ENCODE results near the gene PLA2G4F. TPM values are rescaled to one million over a fixed set of nuclear protein-coding genes. Genes with fewer than 3 reads are reported as not detected.
A peak's percentile ranks its signal among the peaks of the same experiment; 100 is the strongest.

PLA2G4F gene
- total RNA-seq, 2 experiments from 2014 or later = not detected

DNA sequence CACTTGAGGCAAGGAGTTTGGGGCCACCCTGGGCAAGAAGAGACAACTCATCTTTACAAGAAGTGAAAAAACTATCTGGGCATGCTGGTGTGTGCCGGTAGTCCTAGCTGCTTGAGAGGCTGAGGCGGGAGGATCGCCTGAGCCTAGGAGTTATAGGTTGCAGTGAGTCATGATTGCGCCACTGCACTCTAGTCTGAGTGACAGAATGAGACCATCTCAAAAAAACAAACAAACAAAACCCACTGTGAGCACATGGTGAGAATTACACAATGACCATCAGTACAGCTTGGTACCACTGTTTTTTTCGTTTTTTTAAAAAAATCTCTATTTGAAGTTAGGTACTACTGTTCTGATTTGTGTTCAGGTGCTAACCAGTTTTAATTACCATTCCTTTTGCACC lies 38.1 kb upstream of the PLA2G4F start:
- no peak overlapping the region for H3K27ac ChIP-seq (ENCODE audit: low read depth in 1 of 2, low read length in 2 of 2)
- H3K4me3 ChIP-seq (ENCODE audit: low read length) = no peak overlapping the region
- Mint-ChIP-seq H3K27ac (no peak overlapping the region), H3K36me3 (ENCODE audit: low read depth) (peaks cover 80% of the 10 kb centered on the region), H3K27me3 (no peaks in the 10 kb centered on the region), H3K9me3 (no peaks in the 10 kb centered on the region), H3K4me3 (no peak overlapping the region), H3K4me1 (ENCODE audit: low read depth) (peaks cover 26% of the 10 kb centered on the region)
- no peaks in the 10 kb centered on the region for H3K4me1 ChIP-seq (ENCODE audit: insufficient read depth, low read length)
- ChIA-PET POLR2A (no interaction called here), CTCF (no interaction called here)
- peaks cover 56% of the 10 kb centered on the region for H3K36me3 ChIP-seq (ENCODE audit: insufficient read depth, low read length)
- peak in 1 of 14 experiments; percentile 24 for DNase-seq
- no peak for ATAC-seq (ENCODE audit: poor library complexity)
- intact Hi-C loops (cut with DNase I, micrococcal nuclease) = no loop called here
- TF ChIP-seq, protein P1, sequence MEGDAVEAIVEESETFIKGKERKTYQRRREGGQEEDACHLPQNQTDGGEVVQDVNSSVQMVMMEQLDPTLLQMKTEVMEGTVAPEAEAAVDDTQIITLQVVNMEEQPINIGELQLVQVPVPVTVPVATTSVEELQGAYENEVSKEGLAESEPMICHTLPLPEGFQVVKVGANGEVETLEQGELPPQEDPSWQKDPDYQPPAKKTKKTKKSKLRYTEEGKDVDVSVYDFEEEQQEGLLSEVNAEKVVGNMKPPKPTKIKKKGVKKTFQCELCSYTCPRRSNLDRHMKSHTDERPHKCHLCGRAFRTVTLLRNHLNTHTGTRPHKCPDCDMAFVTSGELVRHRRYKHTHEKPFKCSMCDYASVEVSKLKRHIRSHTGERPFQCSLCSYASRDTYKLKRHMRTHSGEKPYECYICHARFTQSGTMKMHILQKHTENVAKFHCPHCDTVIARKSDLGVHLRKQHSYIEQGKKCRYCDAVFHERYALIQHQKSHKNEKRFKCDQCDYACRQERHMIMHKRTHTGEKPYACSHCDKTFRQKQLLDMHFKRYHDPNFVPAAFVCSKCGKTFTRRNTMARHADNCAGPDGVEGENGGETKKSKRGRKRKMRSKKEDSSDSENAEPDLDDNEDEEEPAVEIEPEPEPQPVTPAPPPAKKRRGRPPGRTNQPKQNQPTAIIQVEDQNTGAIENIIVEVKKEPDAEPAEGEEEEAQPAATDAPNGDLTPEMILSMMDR (IDR thresholded peaks at IDR 0.05) = no peak
- H3K9me3 ChIP-seq (ENCODE audit: control insufficient read depth in 1 of 2, insufficient read depth in 1 of 2, low read length in 2 of 2) = no peaks in the 10 kb centered on the region
- H3K27me3 ChIP-seq (ENCODE audit: control insufficient read depth in 1 of 2, insufficient read depth in 2 of 2, low read length in 2 of 2) = no peaks in the 10 kb centered on the region

GRCh38 chr15:42193383-42193782 lies 36.9 kb upstream of the PLA2G4F start:
- Mint-ChIP-seq H3K4me1 (ENCODE audit: low read depth) (peaks cover 21% of the 10 kb centered on the region), H3K4me3 (no peak overlapping the region), H3K27ac (no peak overlapping the region), H3K36me3 (ENCODE audit: low read depth) (peaks cover 79% of the 10 kb centered on the region), H3K27me3 (no peaks in the 10 kb centered on the region), H3K9me3 (no peaks in the 10 kb centered on the region)
- TF ChIP-seq, protein P1 (IDR thresholded peaks at IDR 0.05) = no peak
- no peaks in the 10 kb centered on the region for H3K9me3 ChIP-seq (ENCODE audit: control insufficient read depth in 1 of 2, insufficient read depth in 1 of 2, low read length in 2 of 2)
- no peaks in the 10 kb centered on the region for H3K4me1 ChIP-seq (ENCODE audit: insufficient read depth, low read length)
- H3K27me3 ChIP-seq (ENCODE audit: control insufficient read depth in 1 of 2, insufficient read depth in 2 of 2, low read length in 2 of 2) = no peaks in the 10 kb centered on the region
- ChIA-PET POLR2A (no interaction called here), CTCF (interaction anchor here (0.7 kb wide), 1 partner anchor 36 kb away, joined by 3 read pairs; no protein-coding TSS in a partner anchor)
- H3K4me3 ChIP-seq (ENCODE audit: low read length) = no peak overlapping the region
- H3K27ac ChIP-seq (ENCODE audit: low read depth in 1 of 2, low read length in 2 of 2) = no peak overlapping the region
- ATAC-seq (ENCODE audit: poor library complexity) (no peak), DNase-seq (no peak)
- H3K36me3 ChIP-seq (ENCODE audit: insufficient read depth, low read length) = peaks cover 56% of the 10 kb centered on the region
- intact Hi-C loops (cut with DNase I, micrococcal nuclease) = no loop called here

- Histone ChIP-seq H3K4me3 (ENCODE audit: low read length) (no peak overlapping the region), H3K36me3 (ENCODE audit: insufficient read depth, low read length) (peaks cover 60% of the 10 kb centered on the region), H3K4me1 (ENCODE audit: insufficient read depth, low read length) (no peaks in the 10 kb centered on the region), H3K27me3 (ENCODE audit: control insufficient read depth in 1 of 2, insufficient read depth in 2 of 2, low read length in 2 of 2) (no peaks in the 10 kb centered on the region), H3K27ac (ENCODE audit: low read depth in 1 of 2, low read length in 2 of 2) (no peak overlapping the region), H3K9me3 (ENCODE audit: control insufficient read depth in 1 of 2, insufficient read depth in 1 of 2, low read length in 2 of 2) (no peaks in the 10 kb centered on the region)
- Mint-ChIP-seq H3K9me3 (no peaks in the 10 kb centered on the region), H3K27me3 (no peaks in the 10 kb centered on the region), H3K27ac (no peak overlapping the region), H3K36me3 (ENCODE audit: low read depth) (peaks cover 79% of the 10 kb centered on the region), H3K4me3 (no peak overlapping the region), H3K4me1 (ENCODE audit: low read depth) (peaks cover 21% of the 10 kb centered on the region)
- ChIA-PET POLR2A (no interaction called here), CTCF (no interaction called here)
- intact Hi-C loops (cut with DNase I, micrococcal nuclease) = no loop called here
- DNase-seq = no peak
- TF ChIP-seq, protein P1 (IDR thresholded peaks at IDR 0.05) = no peak
- ATAC-seq (ENCODE audit: poor library complexity) = no peak
Measured at GRCh38 chr15:42191610-42192346, 35.3 kb upstream of the PLA2G4F start.

Data from CD4-positive, alpha-beta T cell (primary cell).